HG03196 (cell line): ENCODE results near the gene ARHGAP33.

Experiments used
- ATAC-seq: cut with Tn5 transposase; IDR thresholded peaks from one replicate; pipeline ENCODE4 v1.9.1; 2021; ENCODE audit not compliant: unreplicated experiment

The ARHGAP33 gene

GRCh38 chr19:35776102-35776788 is 881 bp downstream of the ARHGAP33 start:
- no peak for ATAC-seq

GRCh38 chr19:35777086-35777841 is 1.9 kb downstream of the ARHGAP33 start:
- ATAC-seq = no peak

GRCh38 chr19:35777961-35778360 is 2.6 kb downstream of the ARHGAP33 start:
- no peak for ATAC-seq

GRCh38 chr19:35779033-35779432 is 3.7 kb downstream of the ARHGAP33 start:
- ATAC-seq = no peak

GRCh38 chr19:35780058-35780457 is 4.7 kb downstream of the ARHGAP33 start:
- ATAC-seq = no peak

GRCh38 chr19:35780717-35781116 is 5.4 kb downstream of the ARHGAP33 start:
- no peak for ATAC-seq

- ATAC-seq = no peak
Measured at GRCh38 chr19:35781650-35782049, 6.3 kb downstream of the ARHGAP33 start.

- no peak for ATAC-seq
Measured at GRCh38 chr19:35782589-35782988, 7.2 kb downstream of the ARHGAP33 start.

- ATAC-seq = no peak
Measured at GRCh38 chr19:35783469-35784434, 8.4 kb downstream of the ARHGAP33 start.

GRCh38 chr19:35784503-35785338 is 9.4 kb downstream of the ARHGAP33 start:
- ATAC-seq = no peak

GRCh38 chr19:35785339-35785627 is 9.9 kb downstream of the ARHGAP33 start:
- ATAC-seq = no peak

GRCh38 chr19:35786299-35787160 is 11.2 kb downstream of the ARHGAP33 start:
- ATAC-seq = no peak

GRCh38 chr19:35787227-35787799 is 11.9 kb downstream of the ARHGAP33 start:
- no peak for ATAC-seq

- no peak for ATAC-seq
Measured at GRCh38 chr19:35788205-35788960, 13.0 kb downstream of the ARHGAP33 start.

- ATAC-seq = no peak
Measured at GRCh38 chr19:35789195-35789977, 14.0 kb downstream of the ARHGAP33 start.

- ATAC-seq = no peak
Measured at GRCh38 chr19:35789978-35790944, 14.9 kb downstream of the ARHGAP33 start.
